ENCODE data around the gene CLBA1. TPM values are rescaled to one million over a fixed set of nuclear protein-coding genes. Genes with fewer than 3 reads are reported as not detected.
A peak's percentile ranks its signal among the peaks of the same experiment; 100 is the strongest.

The CLBA1 gene
- total RNA-seq, 3 donors from 2014 or later, result 4.5 to 17.0 (median 8.8) TPM

DNA sequence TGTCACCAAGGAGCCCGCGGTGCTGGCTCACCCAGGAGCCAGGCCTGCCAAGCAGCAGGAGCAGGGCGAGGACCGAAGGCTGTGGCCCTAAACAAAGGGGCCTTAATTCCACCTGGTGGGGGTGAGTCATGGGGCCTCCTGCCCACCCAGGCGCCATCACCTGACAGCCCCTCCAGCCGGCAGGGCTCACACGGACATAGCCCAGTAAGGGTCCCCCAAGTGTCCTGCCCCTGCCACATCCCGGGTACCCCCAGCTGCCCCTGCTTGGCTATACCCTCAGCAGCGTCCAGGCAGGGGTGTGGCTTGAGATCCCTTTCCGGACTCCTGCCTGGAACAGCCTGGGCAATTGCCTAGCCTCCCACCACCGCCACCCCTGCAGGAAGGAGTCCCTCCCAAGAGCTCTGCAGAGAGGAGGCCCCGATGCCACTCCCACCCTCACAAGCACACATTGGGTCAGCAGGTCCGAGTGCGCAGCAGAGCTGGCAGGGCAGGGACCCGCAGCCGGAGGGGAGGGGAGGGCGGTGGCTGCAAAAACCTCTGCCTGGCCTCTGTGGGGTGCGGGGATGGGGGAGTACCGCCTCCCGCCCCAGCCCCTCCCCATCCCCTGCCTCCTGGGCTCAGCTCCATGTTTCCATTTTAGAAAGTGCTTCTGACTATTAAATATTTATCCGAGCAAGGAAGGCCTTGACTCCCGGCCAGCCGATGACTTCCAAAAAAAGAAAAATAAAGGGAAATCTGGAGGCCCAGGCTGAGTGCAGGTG lies 12.0 kb upstream of the CLBA1 start:
- no peak for TF ChIP-seq POLR2A (IDR thresholded peaks at IDR 0.05)
- TF ChIP-seq POLR2AphosphoS5 (IDR thresholded peaks at IDR 0.05), result peak in 2 of 3 donors; percentile 54 to 72
- TF ChIP-seq, protein P1, sequence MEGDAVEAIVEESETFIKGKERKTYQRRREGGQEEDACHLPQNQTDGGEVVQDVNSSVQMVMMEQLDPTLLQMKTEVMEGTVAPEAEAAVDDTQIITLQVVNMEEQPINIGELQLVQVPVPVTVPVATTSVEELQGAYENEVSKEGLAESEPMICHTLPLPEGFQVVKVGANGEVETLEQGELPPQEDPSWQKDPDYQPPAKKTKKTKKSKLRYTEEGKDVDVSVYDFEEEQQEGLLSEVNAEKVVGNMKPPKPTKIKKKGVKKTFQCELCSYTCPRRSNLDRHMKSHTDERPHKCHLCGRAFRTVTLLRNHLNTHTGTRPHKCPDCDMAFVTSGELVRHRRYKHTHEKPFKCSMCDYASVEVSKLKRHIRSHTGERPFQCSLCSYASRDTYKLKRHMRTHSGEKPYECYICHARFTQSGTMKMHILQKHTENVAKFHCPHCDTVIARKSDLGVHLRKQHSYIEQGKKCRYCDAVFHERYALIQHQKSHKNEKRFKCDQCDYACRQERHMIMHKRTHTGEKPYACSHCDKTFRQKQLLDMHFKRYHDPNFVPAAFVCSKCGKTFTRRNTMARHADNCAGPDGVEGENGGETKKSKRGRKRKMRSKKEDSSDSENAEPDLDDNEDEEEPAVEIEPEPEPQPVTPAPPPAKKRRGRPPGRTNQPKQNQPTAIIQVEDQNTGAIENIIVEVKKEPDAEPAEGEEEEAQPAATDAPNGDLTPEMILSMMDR (IDR thresholded peaks at IDR 0.05), result no peak
- H3K27me3 ChIP-seq, result no peaks in the 10 kb centered on the region
- H3K4me3 ChIP-seq, result peak overlapping the region in 2 of 3 donors; percentile 21 to 36
- intact Hi-C loops (cut with DNase I; ENCODE audit: low total_unique reads), result loop anchor here (2.0 to 5.0 kb wide), 2 partner anchors 41 to 69 kb away; no protein-coding TSS in a partner anchor
- H3K4me1 ChIP-seq, result peaks cover 25 to 62% of the 10 kb centered on the region in 2 donors
- H3K27ac ChIP-seq, result peak overlapping the region; percentile 95 to 97
- H3K36me3 ChIP-seq, result no peaks in the 10 kb centered on the region
- no peaks in the 10 kb centered on the region for H3K9me3 ChIP-seq
- peak in 1 of 2 donors; percentile 93 for DNase-seq (ENCODE audit: low spot score in 2 of 2)

DNA sequence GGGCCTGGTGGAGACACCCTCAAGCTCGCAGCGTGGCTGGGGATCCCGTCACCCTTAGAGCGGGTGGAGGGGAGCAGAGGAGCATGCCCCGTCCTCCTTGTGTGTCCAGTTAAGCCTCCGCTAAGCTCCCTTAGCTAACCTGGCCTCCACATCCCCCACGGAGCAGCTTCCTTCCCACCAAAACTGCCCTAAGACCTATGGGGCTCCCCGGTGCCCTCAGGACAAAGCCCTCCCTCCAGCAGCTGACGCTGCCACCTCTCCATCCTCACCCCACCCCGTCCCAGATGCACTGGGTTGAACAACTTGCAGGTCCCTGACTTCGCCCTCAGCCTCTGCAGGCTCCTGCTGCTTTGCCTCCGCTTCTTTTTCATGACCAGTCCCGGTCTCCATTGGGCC lies 11.4 kb upstream of the CLBA1 start:
- intact Hi-C loops (cut with DNase I; ENCODE audit: low total_unique reads), result loop anchor here (2.0 to 5.0 kb wide), 2 partner anchors 42 to 69 kb away; no protein-coding TSS in a partner anchor
- H3K4me3 ChIP-seq, result peak overlapping the region in 2 of 3 donors; percentile 21 to 36

DNA sequence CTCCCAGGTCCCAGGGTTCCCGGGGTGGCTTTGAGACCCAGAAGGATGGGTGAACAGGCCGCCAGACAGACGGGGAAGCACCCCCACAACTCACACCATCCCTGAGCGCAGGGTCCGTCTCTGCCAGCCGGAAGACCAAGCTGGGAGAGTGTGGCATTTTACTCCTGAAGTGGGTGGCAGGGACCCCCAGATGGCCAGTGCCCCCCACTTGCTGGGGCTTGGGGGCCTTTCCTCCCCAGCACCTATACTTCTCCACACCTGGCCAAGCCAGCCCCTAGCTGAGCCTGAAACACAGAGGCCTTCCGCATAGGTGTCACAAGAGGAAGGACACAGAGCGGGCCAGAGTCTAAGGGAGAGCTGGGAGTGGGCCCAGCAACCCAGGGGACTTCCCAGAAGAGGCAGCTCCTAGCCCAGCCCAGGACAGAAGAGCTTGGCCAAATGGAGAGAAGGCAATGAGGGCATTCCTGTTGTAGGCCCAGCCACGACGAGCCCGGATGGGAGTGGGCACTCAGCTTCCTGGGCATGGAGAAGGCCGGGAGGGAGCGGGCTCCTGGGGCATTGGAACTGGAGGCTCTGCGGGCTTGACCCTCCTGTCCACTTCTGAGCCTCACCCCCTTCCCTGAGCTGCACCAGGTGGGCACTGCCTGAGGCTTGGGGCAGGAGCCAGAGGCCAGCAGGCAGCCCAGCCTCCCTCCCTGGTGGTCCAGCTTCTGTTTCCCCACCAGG lies 10.8 kb upstream of the CLBA1 start:
- Histone ChIP-seq H3K27ac (peak overlapping the region; percentile 95 to 97), H3K9me3 (no peaks in the 10 kb centered on the region), H3K36me3 (no peaks in the 10 kb centered on the region), H3K4me3 (no peak overlapping the region), H3K27me3 (no peaks in the 10 kb centered on the region), H3K4me1 (peaks cover 15 to 60% of the 10 kb centered on the region in 2 donors)
- no peak for DNase-seq (ENCODE audit: low spot score in 2 of 2)
- intact Hi-C loops (cut with DNase I; ENCODE audit: low total_unique reads), result loop anchor here (2.0 to 5.0 kb wide), 2 partner anchors 43 to 68 kb away; no protein-coding TSS in a partner anchor
- no peak for TF ChIP-seq POLR2A (IDR thresholded peaks at IDR 0.05)

More for the DNA sequence above, 11.4 kb upstream of the CLBA1 start:
- H3K27me3 ChIP-seq, result no peaks in the 10 kb centered on the region
- H3K36me3 ChIP-seq, result no peaks in the 10 kb centered on the region
- H3K4me1 ChIP-seq, result peaks cover 19 to 60% of the 10 kb centered on the region in 2 donors
- DNase-seq (ENCODE audit: low spot score in 2 of 2), result no peak
- H3K27ac ChIP-seq, result peak overlapping the region; percentile 95 to 97
- H3K9me3 ChIP-seq, result no peaks in the 10 kb centered on the region
- no peak for TF ChIP-seq POLR2AphosphoS5 (IDR thresholded peaks at IDR 0.05)
- TF ChIP-seq POLR2A (IDR thresholded peaks at IDR 0.05), result no peak

DNA sequence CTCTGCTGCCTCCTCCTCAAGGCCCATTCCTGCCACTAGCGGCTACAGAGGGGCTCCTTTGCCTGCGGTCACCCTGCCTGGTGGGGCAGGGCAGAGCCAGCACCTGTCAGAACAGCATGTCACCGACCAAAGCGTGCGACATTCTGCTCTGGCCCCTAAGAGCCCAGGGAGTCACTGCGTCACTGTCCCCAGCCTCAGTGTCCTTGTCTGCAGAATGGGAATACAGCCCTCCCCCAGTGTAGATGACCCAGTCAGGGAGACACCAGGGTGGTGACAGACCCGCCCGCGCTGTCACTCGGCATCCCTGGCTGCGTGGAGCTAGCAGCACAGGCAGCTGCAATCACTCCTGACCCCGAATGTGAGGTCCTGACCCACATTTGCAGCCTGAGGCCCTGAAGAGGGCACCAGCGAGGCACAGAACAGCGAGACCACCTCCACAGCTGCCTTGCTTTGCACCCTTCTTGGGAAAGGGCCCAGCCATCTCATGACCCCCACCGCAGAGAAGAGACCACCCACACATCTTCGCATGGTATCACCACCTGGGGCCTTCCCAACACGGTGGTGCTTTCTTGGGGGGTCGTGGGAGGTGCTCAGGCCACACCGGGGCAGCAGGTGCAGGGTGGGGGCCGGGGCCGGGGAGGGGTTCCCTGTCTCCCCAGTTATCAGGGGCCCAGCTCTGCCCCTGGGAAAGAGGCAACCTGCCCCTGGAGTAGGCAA lies 9.9 kb upstream of the CLBA1 start:
- intact Hi-C loops (cut with DNase I; ENCODE audit: low total_unique reads), result loop anchor here (2.0 kb wide), 1 partner anchor 67 kb away; no protein-coding TSS in a partner anchor

DNA sequence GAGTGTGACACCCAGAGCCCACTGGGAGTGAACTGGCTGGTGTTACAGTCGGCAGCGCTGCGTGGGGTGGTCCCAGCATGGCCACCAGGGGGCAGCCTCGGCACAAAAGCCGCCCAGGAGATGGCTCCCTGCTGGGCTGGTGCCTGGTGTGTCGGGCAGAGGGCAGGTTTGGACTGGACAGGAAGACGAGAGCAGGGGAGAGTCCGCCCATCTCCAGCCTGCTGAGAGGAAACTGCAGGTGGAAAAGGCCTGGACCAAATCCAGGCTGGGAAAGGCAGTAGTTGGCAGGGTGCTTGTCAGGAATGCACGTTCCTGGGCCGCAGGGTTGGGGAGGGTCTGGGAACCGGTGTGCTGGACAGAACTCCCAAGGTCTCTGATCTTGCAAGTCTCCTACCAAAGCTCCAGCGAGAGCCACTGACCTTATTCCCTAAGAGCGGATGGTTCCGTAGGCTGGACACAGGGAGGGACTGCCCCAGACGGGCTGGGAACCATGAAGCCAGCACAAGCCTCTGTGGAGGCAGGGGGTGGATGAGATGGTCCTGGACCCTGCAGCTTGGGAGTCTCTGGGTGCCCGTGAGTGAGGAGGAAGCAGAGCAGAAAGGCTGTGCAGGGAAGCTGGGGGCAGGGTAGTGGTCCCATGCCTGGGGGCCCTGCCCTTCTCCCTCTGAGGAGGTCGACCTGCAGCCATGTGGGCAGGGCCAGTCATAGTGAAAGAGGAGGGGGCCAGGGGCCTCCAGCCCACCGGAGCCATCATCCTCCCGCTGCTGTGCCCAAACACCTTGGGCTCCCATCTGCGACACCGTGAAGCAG lies 9.2 kb upstream of the CLBA1 start:
- peaks cover 15 to 58% of the 10 kb centered on the region in 2 donors for H3K4me1 ChIP-seq
- no peaks in the 10 kb centered on the region for H3K27me3 ChIP-seq
- H3K36me3 ChIP-seq, result no peaks in the 10 kb centered on the region
- intact Hi-C loops (cut with DNase I; ENCODE audit: low total_unique reads), result no loop called here
- H3K4me3 ChIP-seq, result peak overlapping the region in 1 of 3 donors; percentile 4
- peak; percentile 77 to 88 for DNase-seq (ENCODE audit: low spot score in 2 of 2)
- peak in 2 of 3 donors; percentile 19 to 28 for TF ChIP-seq POLR2AphosphoS5 (IDR thresholded peaks at IDR 0.05)
- no peak for TF ChIP-seq POLR2A (IDR thresholded peaks at IDR 0.05)
- TF ChIP-seq, protein P1 (IDR thresholded peaks at IDR 0.05), result peak; percentile 85 to 95 (median 91)
- H3K9me3 ChIP-seq, result no peaks in the 10 kb centered on the region
- H3K27ac ChIP-seq, result no peak overlapping the region

More for the DNA sequence above, 9.9 kb upstream of the CLBA1 start:
- H3K27ac ChIP-seq, result peak overlapping the region in 1 of 2 donors; percentile 95
- peaks cover 15 to 60% of the 10 kb centered on the region in 2 donors for H3K4me1 ChIP-seq
- no peaks in the 10 kb centered on the region for H3K36me3 ChIP-seq
- no peaks in the 10 kb centered on the region for H3K9me3 ChIP-seq
- TF ChIP-seq POLR2AphosphoS5 (IDR thresholded peaks at IDR 0.05), result no peak
- TF ChIP-seq POLR2A (IDR thresholded peaks at IDR 0.05), result no peak
- TF ChIP-seq, protein P1 (IDR thresholded peaks at IDR 0.05), result no peak
- no peak overlapping the region for H3K4me3 ChIP-seq
- DNase-seq (ENCODE audit: low spot score in 2 of 2), result no peak
- H3K27me3 ChIP-seq, result no peaks in the 10 kb centered on the region
